Ovary (tissue), 9 donors: ENCODE data around the gene AGPAT2. TPM values are rescaled to one million over a fixed set of nuclear protein-coding genes. Genes with fewer than 3 reads are reported as not detected.

Experiments
- DNase-seq, 5 donors: peaks; one replicate each; pipeline ENCODE4 v3.0.0-alpha.2; 2019 to 2020
- H3K27ac ChIP-seq, 2 donors: fragments of 200-600 bp; one replicate each; pipeline versions ENCODE4 v1.5.1 to v1.8.0; 2019 to 2022
- H3K27me3 ChIP-seq: fragments of 200-600 bp; one replicate; pipeline ENCODE4 v1.8.0; 2022
- H3K36me3 ChIP-seq: fragments of 200-600 bp; sonication (generic); one replicate; pipeline ENCODE4 v1.5.1; 2019
- H3K4me1 ChIP-seq: one replicate; pipeline ENCODE4 v1.8.1; 2013; ENCODE audit warnings: mild to moderate bottlenecking, moderate library complexity; ENCODE audit not compliant: insufficient read depth
- H3K4me3 ChIP-seq: fragments of 200-600 bp; sonication (generic); one replicate; pipeline ENCODE4 v1.5.1; 2017
- H3K9me3 ChIP-seq, 2 donors: fragments of 200-600 bp in 1 of 2; sonication (generic) in 1 of 2; one replicate each; pipeline versions ENCODE4 v1.5.1 to v1.8.1; 2013 to 2019; ENCODE audit warnings: mild to moderate bottlenecking in 1 of 2, moderate library complexity in 1 of 2
- CTCF ChIP-seq, 3 donors: fragments of 450-650 bp in 2 of 3; fragments of 200-600 bp in 1 of 3; IDR thresholded peaks; one replicate each; pipeline versions ENCODE4 v1.5.1 to v1.8.0; 2016 to 2022; ENCODE audit warnings: antibody characterized with exemption in 3 of 3, mild to moderate bottlenecking in 1 of 3
- EP300 ChIP-seq: sonication (generic); formaldehyde crosslinking; IDR thresholded peaks from one replicate; pipeline ENCODE4 v1.6.1; 2017; ENCODE audit warnings: antibody characterized with exemption
- POLR2A ChIP-seq: fragments of 450-650 bp; IDR thresholded peaks from one replicate; pipeline ENCODE4 v1.6.1; 2017; ENCODE audit warnings: antibody characterized with exemption, mild to moderate bottlenecking, moderate library complexity
- WGBS, 3 donors: extraction: QIAGEN DNeasy Blood & Tissue Kit in 1 of 3; methylation state at CpG; one replicate each; pipeline versions ENCODE4 v1.1.5 to v1.1.7; 2013 to 2017; 5-methylcytosine and 5-hydroxymethylcytosine counted together
- intact Hi-C, 4 donors: fragments of 100-400 bp; cut with DNase I; formaldehyde crosslinking; loops; one replicate each; pipeline versions ENCODE4 v1.11.0 to v1.15.1; 2022 to 2023
- polyA plus RNA-seq, 2 donors: library from polyadenylated mRNA; stranded (reverse); fragments of 200-250 nt in 1 of 2; fragments of 350-450 nt in 1 of 2; fragmentation: Illumina TruSeq in 1 of 2; extraction: RNeasy Lipid Tissue Mini Kit (QIAGEN cat#74804) in 1 of 2; gene quantifications; one replicate each; pipeline ENCODE4 v1.2.3, GENCODE V29; 2013 to 2014
- total RNA-seq, 7 donors: library from RNA; depleted of rRNA in 2 of 7; stranded (reverse); fragments of >200 nt in 2 of 7; fragmentation: NEBNext Ultra II Directional in 3 of 7; extraction: Animal tissue kit (Norgen Biotek cat#: 25700) in 3 of 7; gene quantifications; one replicate each; pipeline versions ENCODE4 v1.1.0 to v1.2.4, GENCODE V29; 2016 to 2023
- donor health status: DM: no; HTN: no; CAD: no; lungs with moderate emphysema.
- donor health status: DM: no; HTN: no; CAD: no.
- donor health status: Bipolar disorder and iron deficiency.
- donor health status: DM: yes; HTN: yes; CAD: no.
- donor health status: DM: no; HTN: no; CAD: no.
- donor health status: DM: yes; HTN: yes; CAD: no.

The AGPAT2 gene
- total and polyA plus RNA-seq, 9 donors, result 6.1 to 40.9 (median 23.9) TPM

GRCh38 chr9:136656183-136656738, 31.0 kb downstream of the AGPAT2 start:
- 60 to 67% (median 63%) methylated on average over 10 to 11 of the region's 11 CpGs for WGBS, 3 donors
- Histone ChIP-seq H3K27me3 (no peaks in the 10 kb centered on the region), H3K4me1 (no peaks in the 10 kb centered on the region), H3K27ac (peak overlapping the region in 1 of 2 donors; percentile 10), H3K4me3 (no peak overlapping the region), H3K36me3 (no peaks in the 10 kb centered on the region), H3K9me3 (no peaks in the 10 kb centered on the region)
- DNase-seq, result peak in 1 of 5 donors; percentile 15
- intact Hi-C loops, result no loop called here
- TF ChIP-seq CTCF (IDR thresholded peaks at IDR 0.05), result no peak
- TF ChIP-seq EP300, result no peak
- TF ChIP-seq POLR2A, result no peak

GRCh38 chr9:136655536-136656182, 31.6 kb downstream of the AGPAT2 start:
- H3K36me3 ChIP-seq, result no peaks in the 10 kb centered on the region
- H3K4me1 ChIP-seq, result no peaks in the 10 kb centered on the region
- no peak overlapping the region for H3K4me3 ChIP-seq
- H3K9me3 ChIP-seq, result no peaks in the 10 kb centered on the region
- no peaks in the 10 kb centered on the region for H3K27me3 ChIP-seq
- intact Hi-C loops, result no loop called here
- H3K27ac ChIP-seq, result no peak overlapping the region
- DNase-seq, result peak in 1 of 5 donors; percentile 23
- TF ChIP-seq CTCF (IDR thresholded peaks at IDR 0.05) (no peak), EP300 (no peak)
- 56 to 64% (median 56%) methylated on average over 18 of the region's 18 CpGs for WGBS, 3 donors

GRCh38 chr9:136654820-136655535, 32.3 kb downstream of the AGPAT2 start:
- TF ChIP-seq POLR2A (no peak), EP300 (no peak), CTCF (IDR thresholded peaks at IDR 0.05) (no peak)
- Histone ChIP-seq H3K36me3 (no peaks in the 10 kb centered on the region), H3K27ac (no peak overlapping the region), H3K4me3 (no peak overlapping the region), H3K9me3 (no peaks in the 10 kb centered on the region), H3K27me3 (no peaks in the 10 kb centered on the region), H3K4me1 (no peaks in the 10 kb centered on the region)
- no peak for DNase-seq
- 74 to 89% (median 83%) methylated on average over 15 of the region's 15 CpGs for WGBS, 3 donors
- intact Hi-C loops, result no loop called here

- Histone ChIP-seq H3K27me3 (no peaks in the 10 kb centered on the region), H3K9me3 (no peaks in the 10 kb centered on the region), H3K4me1 (no peaks in the 10 kb centered on the region), H3K4me3 (no peak overlapping the region), H3K36me3 (no peaks in the 10 kb centered on the region), H3K27ac (no peak overlapping the region)
- no peak for TF ChIP-seq EP300
- no peak for TF ChIP-seq POLR2A
- TF ChIP-seq CTCF (IDR thresholded peaks at IDR 0.05), result no peak
- WGBS, 3 donors, result 47 to 52% (median 51%) methylated on average over 43 of the region's 43 CpGs
- intact Hi-C loops, result no loop called here
- DNase-seq, result no peak
These were observed 33.8 kb downstream of the AGPAT2 start for GRCh38 chr9:136653323-136654079.
